Stimulated activated CD4-positive, alpha-beta T cell treated with anti-CD3 and anti-CD28 coated beads, Interleukin-12 subunit alpha, Interleukin-12 subunit beta, amount 100 ng/mL, for 4 hours (primary cell): Measurements from ENCODE around the gene ARHGEF18.
"Not testable (repeated sequence)": the region's sequence is repeated elsewhere in the genome, so short reads cannot be mapped to it uniquely, and the experiment has no call there.

ENCODE experiments used
- DNase-seq: peaks from one replicate; pipeline ENCODE4 v3.0.0-alpha.2; 2020

Gene ARHGEF18

GRCh38 chr19:7348587-7349230, at the start of gene ARHGEF18:
ARHGEF18 (plus strand) TSS chr19:7348937; CDS start chr19:7362891, 13,954 bp downstream.
- DNase-seq: no peak

DNA sequence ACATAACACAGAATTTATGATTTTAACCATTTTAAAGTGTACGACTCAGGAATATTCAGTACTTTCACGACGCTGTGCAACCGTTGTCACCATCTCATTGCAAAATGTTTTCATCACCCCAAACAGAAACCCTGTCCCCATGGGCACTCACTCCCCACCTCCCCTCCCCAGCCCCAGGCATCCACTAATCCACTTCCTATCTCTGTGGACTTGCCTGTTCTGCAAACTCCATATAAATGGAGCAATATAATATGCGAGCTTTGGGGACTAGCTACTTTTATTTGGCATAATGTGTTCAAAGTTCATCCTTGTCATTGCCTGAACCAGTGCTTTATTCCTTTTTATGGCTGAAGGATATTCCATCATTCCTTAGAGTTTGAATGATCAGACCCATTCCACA, 47.2 kb upstream of the ARHGEF18 start:
- no peak for DNase-seq

- DNase-seq: no peak
Measured at GRCh38 chr19:7303470-7303869, 45.3 kb upstream of the ARHGEF18 start.

DNA sequence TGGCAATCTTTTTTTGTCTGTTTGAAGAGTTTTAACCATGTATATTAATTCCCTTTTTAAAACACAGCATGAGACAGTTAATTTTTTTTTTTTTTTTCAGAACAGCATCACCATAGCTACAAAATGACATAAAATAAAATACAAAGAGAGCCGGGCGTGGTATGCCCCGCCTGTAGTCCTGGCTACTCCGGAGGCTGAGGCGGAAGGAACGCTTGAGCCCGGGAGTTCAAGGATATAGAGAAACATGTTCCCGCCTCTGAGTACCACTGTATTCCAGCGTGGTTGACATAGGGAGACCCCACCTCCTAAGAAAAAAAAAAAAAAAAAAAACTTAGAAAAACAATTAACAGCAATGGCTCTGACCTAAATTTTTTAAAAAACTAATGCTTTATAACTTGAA, 44.5 kb upstream of the ARHGEF18 start:
- DNase-seq: no peak

DNA sequence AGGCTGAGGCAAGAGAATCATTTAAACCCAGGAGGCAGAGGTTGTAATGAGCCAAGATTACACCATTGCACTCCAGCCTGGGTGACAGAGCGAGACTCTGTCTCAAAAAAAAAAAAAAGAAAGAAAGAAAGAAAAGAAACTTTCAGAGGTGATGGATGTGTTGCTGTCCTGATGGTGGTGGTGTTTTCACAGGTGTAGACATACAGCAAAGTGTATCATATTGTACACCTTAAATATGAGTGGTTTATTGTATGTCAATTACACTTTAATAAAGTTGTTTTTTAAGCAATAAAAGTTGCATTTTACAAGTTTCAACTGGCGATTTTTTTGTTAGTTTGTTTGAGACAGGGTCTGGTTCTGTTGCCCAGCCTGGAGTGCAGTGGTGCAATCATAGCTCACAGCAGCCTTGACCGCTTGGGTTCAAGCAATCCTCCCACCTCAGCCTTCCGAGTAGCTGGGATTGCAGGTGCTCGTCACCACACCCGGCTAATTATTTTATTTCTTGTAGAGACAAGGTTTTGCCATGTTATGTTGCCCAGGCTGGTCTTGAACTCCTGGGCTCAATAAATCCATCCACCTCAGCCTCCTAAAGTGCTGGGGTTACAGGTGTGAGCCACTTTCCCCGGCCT, 41.0 kb upstream of the ARHGEF18 start:
- DNase-seq: no peak

GRCh38 chr19:7308327-7308726, 40.4 kb upstream of the ARHGEF18 start:
- DNase-seq: not testable (repeated sequence)

DNA sequence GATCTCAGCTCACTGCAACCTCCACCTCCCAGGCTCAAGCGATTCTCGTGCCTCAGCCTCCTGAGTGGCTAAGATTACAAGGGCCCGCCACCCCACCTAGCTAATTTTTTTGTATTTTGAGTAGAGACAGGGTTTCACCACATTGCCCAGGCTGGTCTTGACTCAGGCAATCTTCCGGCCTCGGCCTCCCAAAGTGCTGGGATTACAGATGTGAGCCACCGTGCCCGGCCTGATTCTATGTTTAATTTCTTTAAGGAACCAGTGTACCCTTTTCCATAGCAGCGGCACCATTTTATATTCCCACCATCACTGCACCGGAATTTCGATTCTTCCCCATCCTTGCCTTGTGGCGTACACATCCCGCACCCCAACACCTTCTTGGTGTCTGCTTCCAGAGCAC, 36.8 kb upstream of the ARHGEF18 start:
- DNase-seq: no peak

DNA sequence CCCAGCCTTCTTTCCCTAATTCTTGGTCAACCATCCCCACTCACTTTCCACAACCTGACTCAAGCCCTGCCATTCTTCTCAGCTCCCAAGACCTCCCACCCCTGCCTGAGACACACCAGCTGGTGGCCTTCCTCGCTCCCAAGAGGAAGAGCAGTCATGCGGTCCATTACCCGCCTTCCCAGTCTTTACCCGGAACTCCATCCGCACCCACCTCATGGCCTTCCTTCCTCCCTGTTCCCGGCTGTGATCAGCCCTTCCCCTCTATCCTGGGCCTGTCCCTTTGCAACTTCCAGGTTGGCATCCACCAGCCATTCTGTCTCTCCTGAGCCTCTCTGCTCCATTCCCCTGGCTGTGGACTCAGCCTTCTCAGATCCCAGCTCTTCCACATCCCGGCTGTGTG, 35.9 kb upstream of the ARHGEF18 start:
- DNase-seq: no peak

DNA sequence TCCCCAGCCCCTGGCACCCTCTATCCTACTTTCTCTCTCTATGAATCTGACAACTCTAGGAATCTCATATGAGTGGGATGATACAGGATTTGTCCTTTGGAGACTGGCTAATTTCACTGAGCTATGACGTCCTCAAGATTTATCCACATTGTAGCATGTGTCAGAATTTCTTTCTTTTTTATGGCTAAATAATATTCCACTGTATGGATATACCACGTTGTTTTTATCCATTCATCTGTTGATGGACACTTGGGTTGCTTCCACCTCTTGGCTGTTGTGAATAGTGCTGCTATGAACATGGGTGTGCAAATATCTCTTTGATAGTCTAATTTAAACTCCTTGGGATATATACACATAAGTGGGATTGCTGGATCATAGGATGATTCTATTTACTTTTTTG, 30.6 kb upstream of the ARHGEF18 start:
- DNase-seq: no peak

GRCh38 chr19:7326105-7326877, 22.4 kb upstream of the ARHGEF18 start:
- DNase-seq: no peak

DNA sequence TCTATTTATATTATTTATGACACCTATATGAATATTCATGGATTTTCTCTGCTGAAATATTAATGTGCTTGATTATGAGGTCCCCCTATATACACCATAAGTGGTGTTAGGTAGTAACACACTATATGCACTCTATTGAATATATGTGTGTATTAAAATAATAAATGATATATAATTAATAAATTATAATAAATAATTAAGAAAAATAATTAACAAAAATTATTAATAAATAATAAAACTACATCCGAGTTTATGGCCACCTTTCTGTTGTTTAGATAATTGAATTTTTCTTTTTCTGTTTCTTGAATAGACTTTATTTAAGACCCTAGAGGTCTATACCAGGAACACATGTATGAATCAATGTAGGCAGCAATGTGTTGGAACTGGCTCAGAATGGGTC, 20.9 kb upstream of the ARHGEF18 start:
- DNase-seq: no peak

GRCh38 chr19:7328647-7329046, 20.1 kb upstream of the ARHGEF18 start:
- DNase-seq: no peak

- no peak for DNase-seq
Measured at GRCh38 chr19:7331446-7331845, 17.3 kb upstream of the ARHGEF18 start.

DNA sequence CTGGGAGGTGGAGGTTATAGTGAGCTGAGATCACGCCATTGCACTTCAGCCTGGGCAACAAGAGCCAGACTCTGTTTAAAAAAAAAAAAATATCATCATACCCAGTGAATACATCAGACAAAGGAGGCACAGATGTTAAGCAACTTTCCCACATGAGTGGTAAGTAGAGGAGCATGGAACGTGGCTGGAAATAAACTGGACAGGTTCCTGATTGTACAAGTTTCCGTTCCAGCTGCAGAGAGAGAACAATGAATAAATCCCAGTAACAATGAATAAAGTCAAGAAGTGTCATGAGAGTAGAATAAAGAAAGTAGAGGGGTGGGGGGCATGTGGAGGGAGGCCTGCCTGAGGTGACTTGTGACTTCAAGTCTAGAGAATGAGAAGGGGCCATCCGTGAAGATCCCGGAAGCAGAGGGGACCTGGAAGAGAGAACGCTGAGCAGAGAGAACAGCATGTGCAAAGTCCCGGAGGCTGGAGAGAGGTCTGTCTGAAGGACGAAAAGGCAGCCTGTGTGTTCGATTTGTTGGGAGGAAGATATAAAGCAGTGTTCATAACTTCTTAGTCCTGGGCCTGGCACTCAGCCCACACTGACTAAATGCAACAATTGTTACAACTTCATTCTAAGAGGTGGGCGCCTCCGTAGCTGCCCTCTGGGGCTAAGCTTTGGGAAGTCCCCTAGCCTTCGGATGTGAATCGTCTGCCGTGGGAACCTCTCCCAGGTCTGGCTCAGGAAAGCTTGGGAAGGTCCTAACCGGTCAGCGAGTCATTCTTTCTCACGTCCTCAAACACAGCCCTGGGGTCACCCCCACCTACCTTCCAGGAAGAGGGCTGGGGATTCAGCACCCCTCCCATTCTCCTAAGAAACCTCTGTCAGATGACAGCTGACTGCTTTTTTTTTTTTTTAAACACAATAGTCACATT, 15.3 kb upstream of the ARHGEF18 start:
- DNase-seq: no peak

- DNase-seq: no peak
Measured at GRCh38 chr19:7336321-7336973, 12.3 kb upstream of the ARHGEF18 start.

DNA sequence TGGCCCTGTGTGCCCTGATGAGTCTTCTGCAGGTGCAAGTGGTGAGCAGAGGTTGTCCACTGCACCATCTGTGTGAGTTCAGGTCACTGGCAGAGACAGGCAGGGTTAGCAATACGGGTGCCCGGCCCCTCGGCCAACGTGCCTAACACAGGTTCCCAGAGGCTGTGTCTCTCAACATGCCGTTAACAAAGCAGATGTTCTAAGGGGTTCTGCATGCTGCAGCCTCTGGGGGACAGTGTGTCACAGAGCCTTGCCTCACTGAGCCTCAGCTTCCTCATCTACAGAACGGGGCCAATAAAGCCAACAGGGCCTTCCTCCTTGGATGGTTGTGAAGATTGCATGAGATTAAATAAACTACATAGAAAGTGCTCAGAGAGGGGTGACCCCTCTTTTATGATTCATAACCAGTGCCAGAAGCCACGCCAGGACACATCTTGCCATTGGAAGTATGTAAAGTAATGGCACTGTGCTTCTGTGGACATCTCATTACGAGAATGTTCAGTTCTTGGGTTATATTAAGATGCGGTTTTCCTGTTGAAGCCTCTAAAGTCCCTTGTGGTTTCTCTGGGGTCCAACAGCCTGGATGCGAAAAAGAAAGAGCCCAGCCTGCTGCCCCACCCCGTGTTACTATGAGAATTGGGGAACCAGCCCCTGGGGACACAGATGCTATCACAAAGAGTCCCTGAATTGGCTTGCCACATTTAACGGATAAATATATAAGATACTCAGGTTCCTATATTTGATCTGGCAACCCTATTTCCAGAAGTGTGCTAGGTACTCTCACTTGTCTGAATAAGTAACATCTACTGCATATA, 11.2 kb upstream of the ARHGEF18 start:
- no peak for DNase-seq

DNA sequence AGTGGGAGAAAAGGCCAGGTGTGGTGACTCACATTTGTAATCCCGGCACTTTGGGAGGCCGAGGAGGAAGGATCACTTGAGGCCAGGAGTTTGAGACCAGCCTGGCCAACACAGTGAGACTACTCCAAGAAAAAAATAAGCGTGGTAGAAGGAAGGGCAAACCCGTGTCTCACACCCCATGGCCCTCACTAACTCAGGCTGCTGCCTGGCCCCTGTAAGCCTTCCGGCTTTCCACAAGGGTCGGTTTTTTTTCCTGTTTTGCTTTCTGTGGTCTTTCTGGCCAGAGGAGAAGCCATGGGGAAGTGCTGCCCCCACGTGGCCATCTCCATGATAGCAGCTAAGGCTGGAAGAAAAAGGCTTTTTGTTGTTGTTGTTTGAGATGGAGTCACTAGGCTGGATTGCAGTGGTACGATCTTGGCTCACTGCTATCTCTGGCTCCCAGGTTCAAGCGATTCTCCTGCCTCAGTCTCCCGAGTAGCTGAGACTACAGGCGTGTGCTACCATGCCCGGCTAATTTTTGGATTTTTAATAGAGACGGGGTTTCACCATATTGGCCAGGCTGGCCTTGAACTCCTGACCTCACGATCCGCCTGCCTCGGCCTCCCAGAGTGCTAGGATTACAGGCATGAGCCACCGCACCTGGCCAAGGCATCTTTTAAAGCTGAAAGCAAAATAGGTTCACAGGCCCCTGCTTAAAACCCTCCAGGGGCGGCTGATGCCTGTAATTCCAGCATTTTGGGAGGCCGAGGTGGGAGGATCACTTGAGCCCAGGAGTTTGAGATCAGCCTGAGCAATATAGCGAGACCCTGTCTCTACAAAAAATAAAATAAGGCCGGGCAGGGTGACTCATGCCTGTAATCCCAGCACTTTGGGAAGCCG, 7.5 kb upstream of the ARHGEF18 start:
- DNase-seq: peak; percentile 86

DNA sequence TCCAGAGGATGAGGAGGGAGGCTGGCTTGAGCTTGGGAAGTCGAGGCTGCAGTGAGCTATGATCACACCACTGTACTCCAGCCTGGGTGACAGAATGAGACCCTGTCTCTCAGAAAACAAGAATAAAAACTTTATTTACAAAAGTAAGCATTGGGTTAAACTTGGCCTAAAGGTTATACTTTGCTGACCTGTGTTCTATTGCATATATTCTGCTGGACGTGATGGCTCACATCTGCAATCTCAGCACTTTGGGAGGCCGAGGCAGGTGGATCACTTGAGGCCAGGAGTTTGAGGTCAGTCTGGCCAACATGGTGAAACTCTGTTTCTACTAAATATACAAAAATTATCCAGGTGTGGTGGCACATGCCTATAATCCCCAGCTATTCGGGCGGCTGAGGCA, 6.6 kb upstream of the ARHGEF18 start:
- no peak for DNase-seq

- DNase-seq: no peak
Measured at GRCh38 chr19:7346488-7346971, 2.2 kb upstream of the ARHGEF18 start.

DNA sequence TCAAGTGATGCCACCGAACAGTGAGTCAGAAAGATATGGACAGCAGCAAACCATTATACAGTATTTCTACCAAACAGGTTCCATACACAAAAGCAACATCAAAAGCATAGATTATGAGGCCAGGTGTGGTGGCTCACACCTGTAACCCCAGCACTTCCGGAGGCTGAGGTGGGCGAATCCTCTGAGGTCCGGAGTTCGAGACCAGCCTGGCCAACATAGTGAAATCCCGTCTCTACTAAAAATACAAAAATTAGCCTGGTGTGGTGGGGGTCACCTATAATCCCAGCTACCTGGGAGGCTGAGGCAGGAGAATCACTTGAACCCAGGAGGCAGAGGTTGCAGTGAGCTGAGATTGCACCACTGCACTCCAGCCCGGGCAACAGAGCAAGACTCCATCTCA, 1.7 kb upstream of the ARHGEF18 start:
- DNase-seq: not testable (repeated sequence)
